ENCODE results near the gene AUTS2. TPM values are rescaled to one million over a fixed set of nuclear protein-coding genes. Genes with fewer than 3 reads are reported as not detected.
A peak's percentile ranks its signal among the peaks of the same experiment; 100 is the strongest.

Gene AUTS2
- total RNA-seq, 1 experiment from 2014 or later: 4.2 TPM

DNA sequence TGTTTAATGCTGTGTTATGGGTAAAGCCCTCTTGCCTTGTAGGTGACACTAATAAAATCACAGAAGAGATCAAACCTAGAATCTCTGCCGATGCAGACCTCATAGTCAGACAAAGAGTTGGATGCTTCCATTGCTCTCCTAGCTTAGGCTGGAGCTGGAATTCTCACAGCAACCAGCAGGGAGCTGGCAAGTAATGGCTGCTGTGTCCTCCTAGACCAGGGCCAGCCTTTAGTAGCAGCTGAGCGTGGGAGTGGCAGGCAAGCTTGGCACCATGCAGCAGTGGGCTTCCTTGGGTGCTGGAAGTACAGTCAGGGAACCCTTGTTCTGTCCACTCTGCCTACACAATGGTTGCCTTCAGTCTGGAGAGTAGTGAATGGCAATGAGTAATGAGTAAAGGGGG lies 935.3 kb downstream of the AUTS2 start:
- DNase-seq (ENCODE audit: low spot score): no peak

DNA sequence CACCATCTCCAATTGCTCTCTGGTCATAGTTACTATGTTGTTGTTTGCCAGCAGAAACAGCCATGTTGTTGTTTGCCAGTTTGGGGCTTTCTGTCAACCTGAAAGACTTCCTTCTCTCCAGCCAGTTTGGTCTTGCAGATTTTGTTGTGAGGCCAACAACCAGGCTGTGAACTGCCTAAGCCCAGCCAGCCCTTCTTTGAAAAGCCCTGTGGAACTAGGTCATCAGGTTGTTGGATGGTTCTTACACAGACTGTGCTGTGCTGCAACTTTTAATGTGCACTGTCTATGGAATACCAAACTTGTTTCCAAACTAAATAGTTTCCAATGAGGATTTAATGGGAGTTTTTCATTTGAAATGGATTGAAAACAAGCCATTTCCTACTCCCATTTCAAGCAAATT lies 940.9 kb downstream of the AUTS2 start:
- DNase-seq (ENCODE audit: low spot score): no peak

DNA sequence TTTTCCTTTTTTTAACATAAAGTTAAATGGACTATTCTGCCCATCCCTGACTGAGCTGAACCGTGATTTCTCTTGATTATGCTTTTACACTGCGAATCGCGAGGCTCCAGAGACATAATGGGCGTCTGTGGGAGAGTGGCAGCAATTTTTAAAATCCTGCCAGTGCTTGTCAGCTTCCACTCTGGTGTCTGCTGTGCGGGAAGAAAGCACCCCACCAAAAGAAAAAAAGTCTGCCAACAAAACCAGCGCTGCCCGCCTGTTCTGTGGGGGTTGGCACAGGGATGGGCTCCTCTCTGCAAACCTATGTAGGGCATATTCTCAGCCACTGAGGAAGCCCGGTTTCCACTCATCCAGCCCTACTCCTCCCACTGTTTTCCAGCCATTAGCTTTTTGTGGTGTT lies 941.3 kb downstream of the AUTS2 start:
- no peak for DNase-seq (ENCODE audit: low spot score)

DNA sequence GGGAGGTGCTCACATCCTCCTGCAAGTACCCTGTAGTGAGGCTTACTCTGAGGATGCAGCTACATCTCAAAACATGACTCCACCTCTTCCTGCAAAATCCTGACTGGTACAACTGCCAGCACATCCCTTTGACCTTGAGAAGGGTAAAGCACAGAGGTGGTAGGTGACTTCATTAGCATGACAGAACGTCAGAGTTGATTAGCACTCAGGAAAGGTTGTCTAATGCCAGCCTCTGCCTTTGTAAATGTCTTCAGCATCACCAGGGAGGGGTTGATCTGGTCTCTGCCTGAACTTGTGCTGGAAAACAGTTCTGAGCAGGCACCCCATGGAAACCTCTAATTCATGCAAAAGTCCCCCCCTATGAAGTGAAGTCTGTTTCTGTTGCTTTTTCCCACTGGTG lies 942.4 kb downstream of the AUTS2 start:
- DNase-seq (ENCODE audit: low spot score): no peak

DNA sequence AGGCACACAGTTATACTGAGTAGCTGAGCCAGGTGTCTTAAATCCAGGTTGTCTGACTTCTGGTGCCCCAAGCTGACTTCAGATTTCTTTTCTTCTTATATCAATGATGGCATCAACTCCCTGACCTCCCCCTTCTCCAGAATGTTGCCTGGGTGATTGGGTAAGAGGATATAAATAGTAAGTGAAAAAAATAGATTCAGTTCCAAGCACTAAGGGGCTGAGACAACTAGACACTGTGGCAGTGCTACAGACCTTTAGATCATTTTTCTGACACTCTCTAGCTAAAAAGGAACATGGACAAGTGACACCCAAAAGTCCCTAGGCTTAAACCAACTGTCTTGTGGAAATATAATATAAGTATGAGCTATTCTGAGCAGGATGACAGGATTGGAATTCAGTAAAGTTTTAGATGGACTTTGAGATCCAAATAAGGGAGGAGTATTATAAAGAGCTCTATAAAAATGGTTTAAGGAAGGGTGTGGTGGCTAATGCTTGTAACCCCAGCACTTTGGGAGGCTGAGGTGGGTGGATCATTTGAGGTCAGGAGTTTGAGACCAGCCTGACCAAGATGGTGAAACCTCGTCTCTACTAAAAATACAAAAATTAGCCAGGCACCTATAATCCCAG lies 944.6 kb downstream of the AUTS2 start:
- DNase-seq (ENCODE audit: low spot score): no peak

DNA sequence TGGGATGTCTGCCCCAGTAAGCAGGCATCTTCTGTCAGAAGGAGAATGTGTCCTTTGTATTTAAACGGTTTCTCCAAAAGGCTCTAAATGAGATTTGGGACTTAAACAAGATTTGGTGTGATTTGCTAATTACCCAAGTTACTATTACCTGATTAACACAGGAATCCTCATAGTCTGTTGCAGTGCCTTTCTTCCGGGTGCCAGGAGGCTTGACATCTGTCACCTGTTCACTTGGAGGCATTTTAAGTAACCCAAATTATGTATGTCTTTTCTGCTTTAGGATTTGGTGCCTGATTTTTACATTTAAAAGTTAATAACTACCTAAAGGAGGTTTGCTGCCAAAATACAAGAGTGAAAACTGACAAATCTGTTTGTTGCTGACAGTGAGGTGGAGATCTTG lies 945.7 kb downstream of the AUTS2 start:
- no peak for DNase-seq (ENCODE audit: low spot score)

DNA sequence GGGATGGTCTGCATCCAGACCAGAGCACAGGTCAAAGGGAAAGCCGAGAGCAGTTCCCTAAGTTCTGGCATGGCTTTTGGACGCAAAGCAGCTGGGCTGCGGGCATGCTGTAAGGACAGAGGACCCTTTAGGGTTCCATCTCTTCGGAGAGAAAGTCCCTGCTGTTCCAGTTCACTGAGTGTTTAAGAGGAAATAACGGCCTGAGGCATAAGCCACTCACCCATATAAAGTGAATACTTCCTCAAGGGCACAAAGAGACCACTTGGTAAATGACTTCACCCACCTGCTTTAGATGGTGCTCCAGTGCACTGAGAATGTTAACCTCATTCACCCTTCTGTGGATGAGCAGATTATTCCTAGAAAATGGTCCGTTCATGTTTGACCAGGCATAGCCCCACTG lies 946.9 kb downstream of the AUTS2 start:
- no peak for DNase-seq (ENCODE audit: low spot score)

DNA sequence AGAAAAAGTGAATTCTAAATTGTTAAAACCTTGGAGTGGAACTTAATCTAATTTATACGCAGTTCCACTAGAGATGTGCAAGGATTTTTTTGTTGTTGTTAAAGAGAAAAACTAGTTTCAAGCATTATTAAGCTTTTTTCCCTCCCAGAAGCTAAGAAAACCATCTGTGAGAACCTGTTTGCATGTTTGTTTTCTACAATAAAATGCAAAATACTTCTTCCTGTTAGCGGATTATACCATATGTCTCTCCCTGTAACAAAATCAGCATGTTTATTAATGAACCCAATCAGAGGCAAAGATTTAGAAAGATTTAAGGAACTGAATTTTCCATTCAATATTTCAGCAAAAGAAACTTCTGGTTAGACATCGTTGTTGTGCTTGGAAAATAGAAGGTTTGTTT lies 953.9 kb downstream of the AUTS2 start:
- DNase-seq (ENCODE audit: low spot score): no peak

DNA sequence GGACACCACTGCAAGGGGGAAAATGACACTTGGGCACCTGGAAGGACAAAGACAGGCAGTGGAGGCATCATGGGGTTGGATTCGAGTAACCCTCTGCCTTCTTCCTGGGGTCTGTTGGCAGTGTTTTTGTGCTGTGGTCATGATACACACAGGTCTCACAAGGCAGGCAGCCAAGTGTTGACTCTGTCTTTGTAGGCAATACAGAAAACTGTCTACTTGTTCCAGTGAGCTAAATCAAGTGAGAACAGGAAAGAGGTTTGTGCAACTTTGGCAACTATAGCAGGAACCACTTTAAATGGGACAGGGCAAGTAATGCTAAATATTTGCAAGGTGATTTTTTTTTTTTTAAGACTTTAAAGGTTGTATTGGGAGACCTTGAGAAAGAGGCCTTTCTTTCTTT lies 955.1 kb downstream of the AUTS2 start:
- no peak for DNase-seq (ENCODE audit: low spot score)

DNA sequence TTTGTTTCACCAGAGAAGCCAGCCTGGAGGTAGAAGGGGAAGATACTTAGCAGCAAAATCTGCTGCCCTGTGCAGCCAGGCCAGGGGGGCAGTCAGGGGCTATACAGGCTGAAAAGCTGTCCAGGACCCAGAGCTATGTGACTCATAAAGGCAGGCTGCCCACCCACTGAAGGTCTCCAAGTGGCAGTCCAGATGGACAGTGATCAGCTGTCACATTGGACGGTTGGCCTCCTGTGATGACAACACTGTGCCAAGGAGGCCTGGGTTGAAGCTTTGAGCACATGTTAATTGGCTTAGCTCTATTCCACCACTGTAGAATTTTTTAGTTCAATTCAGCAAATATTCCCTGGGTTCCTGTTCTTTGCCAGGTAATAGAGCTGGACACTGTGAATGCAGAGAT lies 956.4 kb downstream of the AUTS2 start:
- DNase-seq (ENCODE audit: low spot score): no peak

DNA sequence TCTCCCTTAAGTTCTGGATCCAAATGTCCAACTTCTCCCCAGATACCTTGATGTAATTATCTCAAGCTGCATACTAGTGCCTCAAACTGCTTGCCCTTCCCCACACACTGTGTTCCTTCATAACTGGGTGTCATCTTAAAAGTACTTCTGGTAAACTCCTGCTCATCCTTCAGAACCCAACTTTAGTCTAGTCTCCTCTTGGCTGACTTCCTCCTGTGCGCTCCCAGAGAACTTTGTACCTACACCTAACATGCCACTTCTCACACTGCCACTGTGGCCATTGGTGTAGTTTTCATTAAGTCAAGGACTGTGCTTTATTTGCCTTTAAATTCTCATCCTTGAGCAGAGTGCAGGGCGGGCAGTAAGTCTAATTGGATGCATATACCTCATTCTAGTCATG lies 958.5 kb downstream of the AUTS2 start:
- no peak for DNase-seq (ENCODE audit: low spot score)

DNA sequence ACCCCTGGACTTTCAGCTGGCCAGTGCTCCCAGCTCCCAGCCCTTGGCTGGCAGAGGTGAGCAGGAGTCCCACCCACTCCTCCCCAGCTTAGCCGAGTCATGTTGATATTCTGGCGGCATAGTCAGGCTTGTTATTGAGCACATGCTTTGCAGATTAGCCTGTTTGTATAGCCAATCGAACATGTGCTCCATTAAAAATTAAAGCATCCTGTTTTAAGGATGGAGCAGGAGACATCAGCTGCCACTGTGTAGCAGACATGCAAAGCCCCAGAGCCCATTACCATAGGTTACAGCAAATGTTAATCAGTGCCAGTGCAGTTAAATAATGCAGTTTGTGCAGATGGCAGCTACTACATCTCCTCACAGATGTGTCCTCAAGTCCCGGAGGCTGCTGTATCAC lies 959.1 kb downstream of the AUTS2 start:
- DNase-seq (ENCODE audit: low spot score): no peak

DNA sequence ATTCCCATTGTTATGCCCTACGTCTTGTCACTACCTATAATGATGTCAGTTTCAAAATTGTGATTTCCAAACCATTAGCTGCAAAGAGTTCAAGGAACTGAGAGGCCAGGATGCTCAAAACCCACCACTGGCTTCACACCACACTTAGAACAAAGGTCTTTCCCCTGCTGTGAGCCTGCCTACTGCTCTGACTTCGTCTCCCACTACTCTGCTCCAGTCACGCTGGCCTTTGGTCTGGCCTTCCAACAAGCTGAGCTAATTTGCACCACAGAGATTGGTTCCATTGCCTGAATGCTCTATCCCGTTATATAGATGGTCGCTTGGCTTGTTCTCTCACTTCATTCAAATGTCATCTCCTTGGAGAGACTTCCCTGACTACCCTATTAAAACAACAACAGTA lies 961.5 kb downstream of the AUTS2 start:
- no peak for DNase-seq (ENCODE audit: low spot score)

DNA sequence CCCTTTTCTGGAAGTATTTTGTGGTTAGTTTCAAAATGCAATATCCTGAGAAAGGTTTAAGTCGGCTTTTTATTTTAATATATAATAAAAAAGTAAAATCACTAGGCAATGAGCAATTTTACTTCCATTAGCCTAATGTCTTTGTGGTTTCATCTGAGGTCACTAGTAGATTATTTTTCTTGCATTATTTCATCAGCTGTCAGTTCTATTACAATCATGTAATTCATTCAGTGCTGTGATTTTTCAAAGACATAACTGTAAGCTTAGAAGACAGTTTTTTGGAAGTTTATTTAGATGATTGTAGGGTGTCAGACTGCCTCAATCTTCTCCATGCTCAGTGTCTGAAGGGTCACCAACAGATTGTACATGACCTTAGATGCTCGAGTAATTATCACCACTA lies 965.7 kb downstream of the AUTS2 start:
- DNase-seq (ENCODE audit: low spot score): no peak

DNA sequence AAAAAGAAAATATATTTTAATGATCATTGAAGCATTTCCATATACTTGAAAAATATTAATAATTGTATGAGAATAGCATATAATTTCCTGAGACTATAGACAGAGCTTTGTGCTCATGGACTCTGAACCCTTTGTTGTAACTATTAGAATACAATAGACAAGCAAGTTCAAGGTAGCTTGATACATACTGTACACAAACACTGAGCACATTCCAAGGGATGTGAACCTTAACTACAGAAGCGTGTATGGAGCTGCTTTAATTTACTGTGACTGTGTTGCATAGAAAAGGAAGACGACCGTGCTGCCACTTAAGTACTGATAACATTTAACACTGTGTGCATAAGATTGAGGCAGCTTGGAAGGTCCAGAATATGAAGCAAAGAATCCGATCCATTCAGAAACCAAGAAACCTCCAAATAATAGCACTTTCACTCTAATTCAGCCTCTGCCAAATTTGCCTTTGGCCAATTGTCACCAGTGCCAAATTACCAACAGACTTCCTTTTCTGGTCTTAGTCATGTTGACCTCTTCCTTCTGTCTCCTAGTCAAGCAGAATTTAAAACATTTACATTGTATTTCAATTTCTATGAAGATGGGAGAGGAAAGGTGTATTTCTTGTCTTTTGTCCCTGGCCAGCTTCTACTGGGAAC lies 967.6 kb downstream of the AUTS2 start:
- no peak for DNase-seq (ENCODE audit: low spot score)

DNA sequence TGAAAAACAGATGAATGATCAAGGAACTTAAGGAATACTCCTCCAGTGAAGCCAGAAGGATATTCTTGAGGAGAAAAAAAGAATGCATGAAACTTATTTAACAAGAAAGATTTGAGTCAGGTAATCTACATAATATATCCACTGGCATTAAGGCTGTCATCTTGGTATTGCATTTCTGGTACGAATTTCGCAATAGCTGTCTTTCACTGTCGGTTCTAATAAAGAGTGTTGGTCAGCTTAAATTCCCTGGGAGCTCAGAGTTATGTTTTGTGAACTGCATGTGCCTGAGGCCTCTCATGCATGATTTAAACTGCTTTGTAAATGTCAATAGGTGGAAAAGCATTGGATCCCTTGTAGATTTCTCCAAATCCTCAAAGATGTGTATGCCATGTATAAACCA lies 968.4 kb downstream of the AUTS2 start:
- no peak for DNase-seq (ENCODE audit: low spot score)

DNA sequence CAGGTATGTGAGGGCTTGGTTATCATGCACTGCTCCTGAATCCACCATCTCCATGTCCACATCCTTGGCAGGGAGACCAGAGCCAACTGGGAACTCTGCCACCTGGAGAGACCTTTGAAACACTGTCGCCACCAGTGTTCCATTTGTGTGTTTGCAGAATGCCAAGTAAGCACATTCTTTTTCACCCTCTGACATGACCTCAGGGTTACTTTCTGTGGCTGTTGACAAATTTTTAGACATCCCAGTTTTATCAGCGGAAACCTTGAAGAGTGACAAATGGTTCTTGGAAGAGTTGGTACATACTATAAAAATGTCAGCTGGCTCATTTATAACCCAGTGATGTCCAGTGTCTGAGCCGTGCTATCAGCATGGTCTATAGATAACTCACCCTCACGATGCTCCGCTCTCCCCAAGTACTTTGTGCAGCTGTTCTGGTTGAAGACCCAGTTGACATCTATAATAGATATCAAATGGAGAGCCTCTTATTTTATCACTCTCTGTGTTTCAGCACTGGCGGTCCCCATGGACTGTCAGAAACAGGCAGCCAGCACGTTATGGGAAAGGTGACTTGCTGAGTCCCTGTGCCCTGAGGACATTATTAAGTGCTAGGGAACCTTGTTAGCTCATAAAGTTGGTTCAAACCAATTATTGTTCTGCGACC lies 970.5 kb downstream of the AUTS2 start:
- DNase-seq (ENCODE audit: low spot score): no peak

DNA sequence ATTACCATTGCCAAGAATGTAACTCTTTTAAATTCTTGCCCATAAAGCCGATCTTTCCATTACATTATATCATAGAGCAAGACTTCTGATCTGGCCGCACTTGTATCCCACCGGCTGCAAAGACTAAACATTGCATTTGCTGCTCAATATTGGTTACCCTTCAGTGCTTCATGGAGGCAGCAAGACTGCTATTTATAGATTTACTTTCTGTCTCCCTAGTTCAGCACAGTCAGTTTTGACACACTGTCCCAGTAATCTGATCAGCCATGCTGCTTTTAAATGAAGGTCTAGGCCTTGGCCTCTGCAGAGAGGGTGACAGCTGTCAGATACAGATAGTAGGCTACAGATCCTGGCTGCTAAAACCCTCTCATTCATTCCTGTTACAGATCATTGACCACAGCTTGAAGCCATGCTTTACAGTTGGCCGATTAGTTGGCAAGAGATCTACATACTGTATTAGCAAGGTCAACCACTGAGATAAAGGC lies 971.1 kb downstream of the AUTS2 start:
- no peak for DNase-seq (ENCODE audit: low spot score)

DNA sequence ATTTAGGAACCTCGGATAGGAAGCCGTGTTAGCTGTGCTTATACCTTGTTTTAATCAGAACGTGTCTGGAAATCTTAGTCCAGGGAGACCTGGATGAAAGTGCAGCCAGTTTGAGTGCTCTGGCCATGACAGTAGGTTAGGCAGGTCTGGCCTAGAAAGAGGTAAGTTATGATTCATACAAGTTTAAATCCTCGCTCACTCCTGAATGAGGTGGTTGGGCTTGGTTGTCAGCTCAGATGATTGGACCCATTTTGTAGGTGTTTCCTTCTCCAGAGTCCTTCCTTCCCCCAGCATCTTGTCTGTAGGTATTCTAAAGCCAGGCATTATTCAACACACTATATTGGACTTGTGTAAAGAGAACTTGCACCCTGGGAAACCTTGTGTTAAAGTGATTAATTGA lies 971.8 kb downstream of the AUTS2 start:
- no peak for DNase-seq (ENCODE audit: low spot score)

DNA sequence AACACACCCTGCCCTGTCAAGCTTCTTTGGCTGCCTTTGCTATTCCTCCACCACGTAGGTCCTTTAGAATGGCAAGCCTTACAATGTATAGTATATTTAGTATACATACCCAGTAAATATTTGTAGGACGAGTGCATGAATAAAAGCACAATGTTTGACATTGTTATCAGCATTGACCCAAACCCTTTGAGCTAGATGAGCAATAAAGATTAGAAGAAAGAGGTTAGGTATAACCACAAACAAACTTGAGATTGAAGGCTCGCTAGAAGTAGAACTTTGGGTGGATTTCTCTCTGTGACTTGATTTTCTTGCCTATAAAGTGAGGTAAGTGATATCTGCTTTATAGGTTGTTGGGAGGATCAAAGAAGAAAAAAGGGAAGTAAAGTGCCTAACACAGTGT lies 972.7 kb downstream of the AUTS2 start:
- no peak for DNase-seq (ENCODE audit: low spot score)

DNA sequence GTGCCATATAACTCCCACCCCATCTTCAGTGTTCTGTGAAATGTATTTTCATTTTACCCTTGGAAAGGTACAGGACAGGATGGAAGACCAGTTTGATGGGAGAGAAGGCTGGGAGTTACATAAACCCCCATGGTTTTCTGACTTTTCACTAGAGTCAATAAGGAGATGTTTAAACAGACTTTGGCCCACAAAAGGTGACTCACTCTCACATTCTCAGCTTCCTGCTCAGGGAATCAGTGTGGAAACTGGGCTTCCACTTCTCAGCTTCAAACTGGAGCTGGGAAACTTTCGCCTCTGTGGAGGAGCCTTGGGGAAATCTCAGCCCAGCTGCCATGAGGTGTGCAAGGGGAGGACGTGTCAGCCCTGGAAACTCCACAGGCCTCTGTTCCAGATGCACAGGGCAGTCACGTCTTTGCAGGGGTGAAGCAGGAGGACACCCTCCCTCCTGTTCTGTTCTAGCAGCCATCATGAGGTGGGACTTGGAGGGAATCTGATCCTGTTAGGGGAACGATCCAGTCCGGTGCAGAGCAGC lies 973.2 kb downstream of the AUTS2 start:
- DNase-seq (ENCODE audit: low spot score): peak; percentile 86

DNA sequence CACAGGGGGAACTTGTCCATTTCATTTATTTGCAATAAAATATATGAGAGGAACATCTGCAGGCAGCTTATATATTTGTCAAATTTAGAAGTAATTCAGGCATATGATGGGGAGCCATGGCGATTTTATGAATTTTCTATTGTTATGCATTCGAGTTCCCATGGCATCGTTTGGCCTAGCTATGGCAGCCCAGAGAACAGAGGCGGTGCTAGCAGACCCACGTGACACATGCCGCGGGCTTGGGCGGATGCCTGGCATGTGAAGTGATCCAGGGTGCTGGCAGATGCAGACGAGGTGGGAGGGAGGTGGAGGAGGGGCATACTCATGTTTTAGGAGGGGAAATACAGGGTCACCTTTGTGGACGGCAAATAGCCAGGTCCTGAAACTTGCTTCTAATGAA lies 973.7 kb downstream of the AUTS2 start:
- DNase-seq (ENCODE audit: low spot score): peak; percentile 72

DNA sequence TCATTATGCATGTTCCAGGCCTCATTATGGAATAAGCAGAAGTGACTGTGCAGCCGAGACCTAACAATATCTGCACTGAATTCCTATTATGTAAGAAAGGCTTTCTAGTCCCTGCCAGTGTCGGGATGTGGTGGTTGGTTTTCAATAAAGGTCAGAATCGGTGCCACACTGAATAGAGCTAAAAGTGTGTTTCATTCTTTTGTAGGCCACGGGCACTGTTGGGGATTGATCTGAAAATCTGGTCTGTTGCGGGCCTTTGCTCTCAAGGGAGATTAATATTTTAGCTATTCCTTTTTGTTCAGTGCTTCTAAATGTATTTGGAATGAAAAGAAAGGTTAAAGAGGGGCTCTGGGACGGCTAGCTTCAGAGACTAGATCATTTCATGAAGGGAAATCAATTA lies 974.3 kb downstream of the AUTS2 start:
- no peak for DNase-seq (ENCODE audit: low spot score)
